ENCODE measurements around the gene MAP3K5.

The MAP3K5 gene

GRCh38 chr6:136510782-136511181, 281.5 kb downstream of the MAP3K5 start:
- TF ChIP-seq CTCF (conservative IDR thresholded peaks at IDR 0.05; ENCODE audit: low read depth), result no peak
- ChIA-PET POLR2A (ENCODE audit: low non-redundant PET) (no interaction called here), CTCF (no interaction called here)
- H3K27ac ChIP-seq, result no peak overlapping the region
- DNase-seq (ENCODE audit: low spot score), result no peak

GRCh38 chr6:136510299-136510698, 282.0 kb downstream of the MAP3K5 start:
- no peak for TF ChIP-seq CTCF (conservative IDR thresholded peaks at IDR 0.05; ENCODE audit: low read depth)
- no peak overlapping the region for H3K27ac ChIP-seq
- DNase-seq (ENCODE audit: low spot score), result no peak
- ChIA-PET POLR2A (ENCODE audit: low non-redundant PET) (no interaction called here), CTCF (no interaction called here)

GRCh38 chr6:136508725-136509392, 283.4 kb downstream of the MAP3K5 start:
- ChIA-PET CTCF (interaction anchor here (0.7 kb wide), 2 partner anchors 16 to 36 kb away, joined by 3 read pairs; no protein-coding TSS in a partner anchor), POLR2A (ENCODE audit: low non-redundant PET) (no interaction called here)
- no peak overlapping the region for H3K27ac ChIP-seq
- no peak for TF ChIP-seq CTCF (conservative IDR thresholded peaks at IDR 0.05; ENCODE audit: low read depth)
- DNase-seq (ENCODE audit: low spot score), result peak; percentile 10
